GM21423 (cell line): ENCODE data around the gene CNTFR.
A peak's percentile ranks its signal among the peaks of the same experiment; 100 is the strongest.
"Not testable (repeated sequence)": the region's sequence is repeated elsewhere in the genome, so short reads cannot be mapped to it uniquely, and the experiment has no call there.

Experiments used
- ATAC-seq: cut with Tn5 transposase; IDR thresholded peaks from one replicate; pipeline ENCODE4 v1.9.1; 2021; ENCODE audit warnings: mild to moderate bottlenecking, moderate library complexity; ENCODE audit not compliant: unreplicated experiment

The CNTFR gene, protein sequence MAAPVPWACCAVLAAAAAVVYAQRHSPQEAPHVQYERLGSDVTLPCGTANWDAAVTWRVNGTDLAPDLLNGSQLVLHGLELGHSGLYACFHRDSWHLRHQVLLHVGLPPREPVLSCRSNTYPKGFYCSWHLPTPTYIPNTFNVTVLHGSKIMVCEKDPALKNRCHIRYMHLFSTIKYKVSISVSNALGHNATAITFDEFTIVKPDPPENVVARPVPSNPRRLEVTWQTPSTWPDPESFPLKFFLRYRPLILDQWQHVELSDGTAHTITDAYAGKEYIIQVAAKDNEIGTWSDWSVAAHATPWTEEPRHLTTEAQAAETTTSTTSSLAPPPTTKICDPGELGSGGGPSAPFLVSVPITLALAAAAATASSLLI

DNA sequence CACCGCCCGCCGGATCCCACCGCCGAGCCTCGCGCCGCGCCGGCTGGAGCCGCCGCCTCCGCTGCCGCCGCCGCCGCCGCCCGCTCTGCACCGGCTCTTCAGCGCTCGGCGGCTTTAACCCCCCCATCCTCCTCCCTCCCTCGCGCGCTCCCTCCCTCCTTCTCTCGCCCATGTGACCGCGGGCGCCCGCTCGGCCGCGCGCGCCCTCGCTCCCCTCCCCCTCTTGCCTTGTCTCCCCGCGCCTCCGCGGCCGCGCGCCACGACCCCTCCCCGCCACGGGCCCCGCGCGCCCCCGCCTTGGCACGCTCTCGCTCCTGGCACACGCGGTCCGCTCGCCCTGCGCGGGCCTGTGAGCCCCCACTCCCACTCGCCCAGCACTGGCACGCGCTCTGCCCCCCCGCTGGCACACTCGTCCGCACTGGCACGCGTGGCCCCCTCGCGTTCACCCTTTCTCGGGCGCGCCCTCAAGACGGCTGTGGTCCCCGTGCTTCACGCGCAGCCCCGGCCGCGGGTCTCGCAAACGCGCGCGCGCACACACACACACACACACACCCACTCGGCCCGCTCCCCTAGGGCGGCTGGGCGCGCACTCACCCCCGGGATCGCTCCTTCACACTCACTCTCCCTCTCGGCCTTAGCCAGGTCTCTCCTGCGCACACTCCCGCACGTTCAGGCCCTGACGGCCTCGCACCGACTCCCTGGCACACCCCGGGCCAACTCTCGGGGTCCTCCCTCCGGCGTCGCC lies at the start of gene CNTFR:
TSS of gene CNTFR (minus strand) at position 89 of the 745 bp plus-strand sequence. CDS start 20,743 bp downstream, outside the sequence.
- no peak for ATAC-seq

DNA sequence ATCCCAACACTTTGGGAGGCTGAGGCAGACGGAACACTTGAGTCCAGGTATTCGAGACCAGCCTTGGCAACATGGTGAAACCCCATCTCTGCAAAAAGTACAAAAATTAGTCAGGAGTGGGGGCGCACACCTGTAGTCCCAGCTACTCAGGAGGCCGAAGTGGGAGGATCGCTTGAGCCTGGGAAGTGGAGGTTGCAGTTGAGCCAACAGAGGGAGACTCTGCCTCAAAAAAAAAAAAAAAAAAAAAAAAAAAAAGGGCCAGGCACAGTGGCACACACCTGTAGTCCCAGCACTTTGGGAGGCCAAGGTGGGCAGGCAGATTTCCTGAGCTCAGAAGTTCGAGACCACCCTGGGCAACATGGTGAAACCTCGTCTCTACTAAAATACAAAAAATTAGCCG lies 49.8 kb upstream of the CNTFR start:
- not testable (repeated sequence) for ATAC-seq

DNA sequence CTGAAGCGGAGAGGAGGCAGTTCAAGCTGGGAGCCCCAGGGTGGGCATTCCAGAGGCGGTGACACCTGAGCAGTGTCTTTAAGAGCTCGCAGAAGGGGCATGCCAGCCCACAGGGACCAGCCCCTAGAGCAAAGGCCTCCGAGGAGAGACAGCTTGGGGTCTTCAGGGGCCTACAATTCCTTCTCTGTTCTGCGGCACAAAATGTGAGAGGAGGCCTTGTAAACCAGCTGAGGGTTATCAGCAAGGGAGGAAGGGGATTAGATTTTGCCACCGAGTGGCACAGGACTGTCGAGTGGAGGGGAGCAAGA lies 48.6 kb upstream of the CNTFR start:
- no peak for ATAC-seq

DNA sequence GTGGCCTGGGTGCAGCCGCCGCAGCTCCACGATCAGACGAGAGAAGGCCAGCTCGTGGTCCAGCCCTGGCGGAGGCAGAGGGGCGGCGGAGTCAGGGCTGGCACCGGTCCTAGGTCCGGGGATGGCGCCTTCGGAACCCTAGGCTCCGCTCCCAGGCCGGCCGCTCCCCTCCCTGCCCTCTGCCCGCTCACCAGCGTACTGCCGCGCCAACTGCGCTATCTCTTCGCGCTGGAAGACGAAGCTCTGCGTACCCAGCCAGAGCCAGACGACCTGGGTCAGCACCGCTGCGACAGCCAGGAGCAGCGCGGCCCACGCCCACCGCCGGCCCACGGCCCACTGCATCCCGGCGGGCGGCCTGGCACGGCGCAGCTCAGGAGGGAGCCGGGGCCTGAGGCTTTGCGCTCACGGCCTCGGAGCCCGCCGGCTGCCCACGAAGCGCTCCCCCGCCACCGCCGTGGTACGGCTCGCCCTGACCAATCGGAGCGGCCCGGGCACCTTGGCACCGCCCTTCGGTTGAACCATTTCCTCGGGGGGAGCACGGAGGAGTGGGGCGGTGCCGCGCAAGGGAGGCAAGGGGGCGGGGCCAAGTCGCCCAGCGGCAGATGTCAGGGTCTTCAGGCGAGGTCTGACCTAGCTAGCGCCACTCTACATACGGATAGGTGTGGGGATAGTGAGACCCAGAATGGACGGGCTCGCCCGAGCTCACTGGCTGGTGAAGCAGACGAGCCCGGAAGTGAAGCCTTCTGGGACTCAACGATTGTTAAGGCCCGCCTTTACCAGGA lies 48.0 kb upstream of the CNTFR start, which contains the start of gene SIGMAR1:
TSS of gene SIGMAR1 (minus strand) at position 432 of the 782 bp plus-strand sequence. CDS start at position 342, 90 bp downstream.
- ATAC-seq: peak; percentile 91

DNA sequence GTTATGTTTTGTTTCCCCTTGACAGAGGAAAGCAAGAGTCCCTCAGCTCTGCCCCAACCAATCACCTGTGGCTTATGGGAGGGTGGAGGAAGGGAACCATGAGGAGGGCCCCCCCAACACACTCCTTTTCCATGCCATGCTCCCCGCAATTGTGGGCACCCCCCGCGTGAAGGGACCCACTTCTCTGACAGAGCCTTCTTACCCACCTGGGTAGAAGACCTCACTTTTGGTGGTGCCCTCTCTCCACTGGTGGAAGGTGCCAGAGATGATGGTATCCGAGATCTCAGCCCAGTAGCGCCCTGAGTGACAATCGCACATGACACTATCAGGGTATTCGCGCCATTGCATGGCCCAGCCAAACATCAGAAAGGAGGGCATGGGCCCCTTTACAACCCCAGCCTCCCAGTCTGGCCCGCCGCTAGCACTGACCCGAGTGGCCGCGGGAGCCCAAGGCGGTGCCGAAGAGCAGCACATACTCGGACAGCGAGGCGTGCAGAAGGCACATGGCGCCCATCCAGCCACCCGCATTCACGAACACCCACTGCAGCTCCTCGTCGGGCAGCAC lies 47.3 kb upstream of the CNTFR start:
- no peak for ATAC-seq

DNA sequence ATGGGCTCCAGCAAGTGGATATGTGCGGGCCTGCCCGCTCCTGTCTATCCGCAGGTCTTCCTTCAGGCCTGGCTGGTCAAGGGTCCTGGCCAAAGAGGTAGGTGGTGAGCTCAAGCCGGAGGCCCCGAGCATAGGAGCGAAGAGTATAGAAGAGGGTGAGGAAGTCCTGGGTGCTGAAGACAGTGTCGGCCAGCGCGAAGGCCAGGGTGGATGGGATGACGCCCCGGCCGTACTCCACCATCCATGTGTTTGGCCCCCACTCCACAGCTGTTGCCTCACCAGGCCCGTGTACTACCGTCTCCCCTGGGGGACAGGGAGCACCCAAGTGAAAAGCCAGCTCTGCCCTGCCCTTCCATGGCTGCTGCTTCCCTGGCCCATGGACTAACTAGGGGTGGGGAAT lies 46.0 kb upstream of the CNTFR start:
- no peak for ATAC-seq

DNA sequence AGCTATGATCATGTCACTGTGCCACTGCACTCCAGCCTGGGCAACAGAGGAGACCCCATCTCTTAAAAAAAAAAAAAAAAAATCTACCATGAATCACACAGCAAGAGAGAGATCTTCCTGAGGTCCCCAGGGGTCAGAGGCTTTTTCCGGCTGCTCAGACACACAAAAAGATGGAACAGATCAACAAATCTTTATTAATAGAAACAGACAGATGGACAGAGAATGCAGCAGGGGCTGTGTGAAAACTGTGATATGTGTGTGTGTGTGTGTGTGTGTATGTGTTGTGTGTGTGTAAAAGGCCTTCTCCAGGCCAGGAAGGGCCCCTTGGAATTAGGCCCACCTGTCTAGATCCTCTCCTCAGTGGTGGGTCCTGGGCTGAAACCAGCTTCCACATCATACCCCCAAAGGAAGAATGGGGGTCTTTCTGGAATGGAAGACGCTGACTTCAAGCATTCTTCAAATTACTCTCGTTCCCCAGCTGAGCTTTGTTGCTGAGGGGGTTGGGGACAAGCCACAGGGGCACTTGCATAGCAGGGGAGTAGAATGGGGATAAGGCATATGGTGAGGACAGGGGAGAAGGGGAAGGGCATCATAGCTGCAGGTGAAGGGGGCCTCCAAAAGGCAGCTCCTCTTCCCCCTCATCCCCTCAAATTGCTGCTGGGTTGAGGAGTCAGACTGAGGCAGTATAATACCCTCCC lies 45.2 kb upstream of the CNTFR start:
- ATAC-seq: no peak

DNA sequence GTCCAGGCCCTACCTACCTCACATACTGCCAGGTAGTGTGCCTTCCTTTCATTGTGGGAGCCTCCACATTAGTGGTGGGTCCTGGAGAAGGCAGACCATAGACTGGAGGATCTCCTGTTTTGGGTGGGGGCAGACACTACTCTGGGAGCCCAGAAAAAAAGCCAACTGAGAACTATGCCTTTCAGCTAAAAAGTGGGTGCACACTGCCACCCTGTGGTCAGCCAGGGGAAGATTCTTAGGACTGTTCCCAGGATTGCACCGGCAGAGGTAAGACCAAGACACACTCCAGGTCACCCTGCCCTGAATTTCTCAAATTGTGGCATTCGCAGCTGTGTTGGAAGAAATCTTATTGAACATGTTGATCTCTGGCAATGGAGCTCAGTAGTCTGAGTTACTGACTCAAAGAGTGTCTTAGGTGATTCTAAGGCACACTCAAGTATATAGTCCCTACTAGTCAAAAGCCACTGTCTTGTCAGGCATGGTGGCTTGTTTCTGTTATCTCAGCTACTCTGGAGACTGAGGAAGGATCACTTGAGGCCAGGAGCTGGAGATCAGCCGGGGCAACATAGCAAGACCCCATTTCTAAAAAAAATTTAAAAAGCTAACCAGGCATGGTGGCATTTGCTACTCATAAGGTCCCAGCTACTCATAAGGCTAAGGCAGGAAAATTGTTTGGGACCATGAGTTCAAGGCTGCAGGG lies 44.5 kb upstream of the CNTFR start:
- peak; percentile 32 for ATAC-seq

DNA sequence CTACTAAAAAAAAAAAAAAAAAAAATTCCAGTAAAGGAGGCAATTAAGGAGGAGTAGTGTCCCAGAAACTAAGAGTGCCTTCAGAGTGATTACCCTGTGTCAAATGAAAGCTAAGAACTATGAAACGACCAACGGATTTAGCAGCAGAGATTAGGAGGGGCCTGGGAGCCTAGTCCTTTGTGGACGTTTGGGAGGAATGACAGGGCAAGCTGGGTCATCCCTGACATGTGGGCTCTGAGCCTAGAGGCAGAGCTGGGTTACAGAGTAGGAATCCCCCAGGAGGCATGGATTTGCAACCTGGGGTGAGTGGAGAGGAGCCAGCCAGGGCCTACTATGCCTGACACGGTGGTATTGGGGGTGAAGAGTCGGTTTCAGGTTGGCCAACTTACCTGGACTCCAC lies 43.6 kb upstream of the CNTFR start:
- ATAC-seq: no peak

DNA sequence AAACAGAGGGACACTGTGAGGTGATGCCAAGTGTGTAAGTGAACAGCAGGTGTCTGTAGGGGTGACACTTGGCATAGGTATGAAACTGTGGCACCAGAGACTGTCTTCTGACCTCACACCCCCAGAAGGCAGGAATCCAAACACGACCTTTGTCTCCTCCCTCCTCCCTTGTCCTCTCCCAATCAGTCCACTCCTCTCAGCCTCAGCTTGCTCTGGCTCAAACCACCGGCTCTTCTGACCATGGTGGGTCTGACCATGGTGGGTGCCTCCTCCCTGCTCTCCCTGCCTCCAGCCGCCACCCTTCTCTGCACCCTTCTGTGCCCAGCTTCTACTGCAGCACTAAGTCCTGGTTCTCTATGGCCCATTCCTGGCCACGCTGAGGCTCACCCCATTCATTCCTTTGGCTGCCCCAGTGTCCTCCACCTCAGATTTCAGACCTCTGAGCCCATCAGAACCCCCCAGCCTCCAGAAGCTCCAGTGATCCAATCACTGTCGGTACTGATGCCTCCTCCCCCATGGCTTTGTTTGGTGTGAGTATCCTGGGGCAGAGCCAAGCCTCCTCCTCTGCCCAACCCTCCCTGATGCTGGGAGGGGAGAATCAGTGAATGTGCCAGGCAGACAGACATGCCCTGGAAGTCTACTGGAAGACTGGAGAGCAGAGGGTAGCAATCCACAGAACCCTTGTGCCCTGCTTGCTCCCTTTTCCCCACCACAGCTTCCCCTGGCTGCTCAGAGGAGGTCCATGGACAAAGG lies 41.1 kb upstream of the CNTFR start:
- ATAC-seq: no peak

DNA sequence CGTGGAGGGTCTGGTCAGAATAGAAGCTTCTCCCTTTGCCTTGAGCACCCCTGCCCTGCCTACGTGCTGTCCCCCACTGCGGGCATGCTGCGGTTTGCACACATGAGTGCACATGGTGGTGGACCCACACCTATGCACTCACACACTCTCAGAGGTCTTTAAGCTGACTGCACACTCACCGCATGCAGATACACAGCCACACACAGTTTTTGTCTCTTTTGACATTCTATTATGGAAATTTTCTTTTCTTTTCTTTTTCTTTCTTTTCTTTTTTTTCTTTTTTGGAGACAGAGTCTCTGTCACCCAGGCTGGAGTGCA lies 39.9 kb upstream of the CNTFR start:
- no peak for ATAC-seq

DNA sequence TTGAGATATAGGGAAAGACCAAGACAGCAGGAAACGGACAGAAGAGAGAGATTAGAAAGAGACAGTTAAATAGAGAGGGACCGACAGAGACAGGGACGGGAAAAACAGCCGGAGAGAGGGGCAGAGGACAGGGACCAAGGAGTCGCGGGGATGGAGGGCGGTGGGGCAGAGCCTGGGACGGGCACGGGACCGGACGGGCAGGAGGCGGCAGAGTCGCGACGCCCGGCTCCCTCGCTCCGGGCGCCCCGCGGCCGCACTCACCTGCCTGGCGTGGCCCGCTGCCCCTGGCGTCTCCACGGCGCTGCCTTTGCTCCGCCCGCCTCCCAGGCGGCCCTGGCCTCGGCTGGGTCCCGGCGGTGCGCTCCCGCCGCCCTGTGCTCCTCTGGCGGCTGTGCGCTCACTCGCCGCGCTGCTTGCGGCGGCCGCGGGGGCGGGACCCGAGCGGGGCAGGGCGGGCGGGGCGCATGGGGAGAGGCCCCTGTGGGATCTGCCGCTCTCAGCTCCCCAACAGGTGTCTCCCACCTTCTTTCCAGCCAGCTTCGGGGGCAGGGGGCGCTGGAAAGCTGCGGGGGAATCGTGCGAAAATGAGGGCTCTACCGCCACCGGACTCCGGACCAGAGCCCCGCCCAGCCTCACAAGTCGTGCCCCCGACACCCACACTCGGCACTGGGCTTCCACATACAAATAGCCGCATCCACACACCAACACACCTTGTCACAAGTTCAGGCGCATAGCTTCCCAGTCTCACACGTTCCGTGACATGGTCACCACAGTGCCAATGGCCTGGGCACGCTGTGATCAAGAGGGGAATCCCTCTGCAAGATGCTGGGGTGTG lies 39.3 kb upstream of the CNTFR start, which contains the start of gene ARID3C:
TSS of gene ARID3C (minus strand) at position 411 of the 835 bp plus-strand sequence. CDS start 1,052 bp downstream, outside the sequence.
- no peak for ATAC-seq

DNA sequence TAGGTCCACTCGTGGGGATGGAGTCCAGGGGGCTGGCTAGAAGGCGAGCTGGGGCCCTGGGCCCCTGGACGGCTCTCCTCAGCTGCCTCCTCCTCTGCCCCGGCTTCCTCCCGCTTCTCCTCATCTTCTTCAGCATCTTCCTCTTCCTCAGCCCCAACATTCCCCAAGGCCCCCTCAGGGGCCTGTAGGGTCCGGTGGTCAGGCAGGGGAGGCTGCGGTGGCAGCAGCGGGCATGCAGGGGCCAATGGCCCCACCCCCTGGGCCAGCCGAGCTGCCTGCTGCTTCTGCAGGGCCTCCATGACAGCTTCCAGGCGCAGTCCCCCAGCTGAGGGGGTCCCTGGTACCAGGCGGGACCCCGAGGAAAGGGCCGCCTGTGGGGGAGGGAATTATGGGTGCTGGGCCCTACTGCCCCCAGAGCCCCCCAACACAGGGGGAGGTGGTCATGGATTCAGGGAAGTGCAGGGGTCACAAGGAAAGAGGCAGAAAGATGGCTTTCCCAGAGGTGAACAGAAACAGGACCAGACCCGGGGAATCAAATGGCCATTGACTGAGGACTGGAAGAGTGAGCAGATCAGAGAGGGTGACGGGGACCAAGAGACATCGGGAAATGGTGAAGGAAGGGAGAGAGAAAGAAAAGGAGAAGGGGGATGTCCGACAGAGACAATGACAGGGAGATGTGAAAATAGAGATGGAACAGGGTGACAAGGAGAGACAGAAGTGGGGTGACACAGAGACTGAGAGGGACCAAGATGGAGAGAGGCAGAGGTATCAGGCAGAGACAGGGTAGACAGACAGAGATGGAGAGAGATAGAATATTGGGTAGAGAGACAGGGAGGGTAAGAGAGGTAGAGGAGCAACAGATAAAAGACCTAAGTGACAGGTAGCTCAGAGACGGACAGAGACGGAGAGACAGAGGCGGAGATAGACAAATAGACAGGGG lies 38.5 kb upstream of the CNTFR start:
- ATAC-seq: no peak

DNA sequence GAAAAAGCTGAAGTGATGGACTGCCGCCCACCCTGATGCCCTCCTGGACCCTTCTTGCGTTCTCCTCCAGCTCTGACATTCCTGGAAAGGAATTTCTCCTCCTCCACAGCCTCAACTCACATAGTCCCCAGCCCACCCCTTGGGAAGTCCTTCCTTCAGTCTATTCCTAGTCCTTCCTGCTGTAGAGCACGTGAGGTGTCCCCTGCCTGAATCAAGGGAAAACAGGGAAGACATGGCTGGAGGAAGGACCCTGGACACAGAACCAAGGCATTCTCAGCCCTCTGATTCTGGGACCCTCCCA lies 35.6 kb upstream of the CNTFR start:
- ATAC-seq: no peak

DNA sequence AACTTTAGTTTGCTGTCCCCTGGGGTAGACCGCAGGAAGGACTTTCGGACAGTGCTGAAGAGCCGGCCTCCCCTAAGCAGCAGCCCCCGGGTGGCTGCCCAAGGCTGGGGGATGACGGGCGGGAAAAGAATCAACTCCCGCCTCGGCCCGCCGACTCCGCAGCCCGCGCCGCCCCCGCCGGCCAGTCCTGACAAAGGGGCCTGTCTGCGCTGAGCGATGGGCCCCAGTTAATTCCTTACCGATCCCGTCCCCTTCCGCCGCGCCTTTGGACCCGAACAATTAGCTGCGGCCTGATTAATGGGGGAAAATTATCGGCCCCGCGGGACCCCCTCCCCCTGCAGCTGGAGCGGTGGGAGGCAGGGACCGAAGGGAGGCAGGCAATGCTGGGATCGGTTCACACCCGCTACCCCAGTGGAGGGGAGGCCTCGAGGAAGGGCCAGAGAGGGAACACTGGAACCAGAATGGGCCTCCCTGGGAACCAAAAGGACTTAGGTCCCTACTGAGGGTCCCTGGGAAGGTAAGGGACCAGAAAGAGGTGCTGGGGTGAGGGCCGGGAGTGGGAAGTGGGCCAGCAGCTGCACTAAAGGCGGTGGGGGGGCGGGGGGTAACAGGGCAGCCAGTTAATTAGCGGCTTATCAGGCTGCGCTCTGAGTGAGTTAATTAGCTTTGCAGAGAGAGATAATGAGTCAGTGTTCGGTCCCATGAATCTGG lies 35.1 kb upstream of the CNTFR start:
- ATAC-seq: no peak

DNA sequence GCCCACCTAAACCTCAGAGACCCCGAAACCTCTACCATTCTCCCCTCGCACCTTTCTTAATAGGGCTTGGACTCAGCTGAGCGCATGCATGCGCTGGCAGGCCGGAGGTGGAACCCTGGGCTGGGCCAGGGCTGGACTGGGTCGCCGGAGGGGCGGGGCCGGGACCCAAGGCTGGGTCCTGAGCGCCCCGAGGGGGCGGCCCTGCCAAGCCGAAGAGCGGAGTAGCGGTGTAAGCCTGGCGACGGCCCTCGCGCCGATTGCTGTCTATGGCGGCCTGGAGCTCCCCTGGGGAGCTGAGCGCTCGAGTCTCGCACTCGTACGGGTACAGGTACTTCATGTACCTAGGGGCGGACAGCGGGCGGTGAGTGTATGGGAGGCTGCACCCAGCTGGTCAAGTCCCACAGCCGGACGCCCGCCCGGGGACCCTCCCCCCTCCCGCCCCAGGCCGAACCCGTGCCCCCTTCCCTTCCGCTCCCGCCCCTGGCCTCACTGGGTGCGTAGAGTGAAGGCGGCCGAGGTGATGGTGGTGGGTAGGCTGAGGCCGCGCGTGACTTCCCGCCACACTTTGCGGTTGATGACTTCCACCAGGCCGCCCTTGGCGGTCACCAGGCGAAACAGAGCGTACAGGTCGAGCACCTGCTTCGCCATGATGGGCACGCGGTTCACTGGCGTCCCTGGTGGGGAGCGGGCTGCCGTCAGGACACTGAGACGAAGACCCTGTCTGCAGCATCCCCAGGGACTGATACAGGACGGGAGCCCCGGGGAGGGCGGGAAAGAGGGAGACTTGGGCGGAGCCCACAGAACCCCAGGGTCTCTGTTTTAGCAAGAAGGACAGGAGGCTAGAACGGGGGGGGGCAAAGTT lies 34.1 kb upstream of the CNTFR start:
- ATAC-seq: no peak
